DMS53 (cell line): ENCODE results near the gene OPCML.

Experiments
- DNase-seq: peaks from one replicate; lab custom pipeline; 2025; lab: John Stamatoyannopoulos, UW

Gene OPCML

GRCh38 chr11:133034929-133035328 lies 497.4 kb downstream of the OPCML start:
- no peak for DNase-seq

- DNase-seq: no peak
Observed at GRCh38 chr11:133029107-133029506, 503.2 kb downstream of the OPCML start.

DNA sequence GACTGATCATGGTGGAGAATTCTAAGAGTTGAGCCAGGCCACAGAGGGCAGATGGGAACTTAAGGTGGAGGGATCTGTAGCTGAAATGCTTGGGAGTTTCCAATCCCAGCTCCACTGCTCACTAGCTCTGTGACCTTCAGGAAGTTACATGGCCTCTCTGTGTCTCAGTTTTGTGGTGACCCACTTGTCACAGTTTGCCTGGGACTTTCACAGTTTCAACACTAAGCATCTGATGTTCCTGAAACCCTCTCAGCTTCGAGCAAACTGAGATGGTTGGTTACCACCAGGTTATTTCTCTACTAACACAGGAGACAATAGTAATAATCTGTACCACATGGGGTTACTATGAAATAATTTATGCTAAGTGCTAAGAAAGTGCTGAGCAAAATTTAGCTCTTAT lies 505.3 kb downstream of the OPCML start:
- DNase-seq: no peak

- no peak for DNase-seq
Observed at GRCh38 chr11:133024301-133024700, 508.0 kb downstream of the OPCML start.

GRCh38 chr11:133023232-133023631 lies 509.1 kb downstream of the OPCML start:
- DNase-seq: no peak

DNA sequence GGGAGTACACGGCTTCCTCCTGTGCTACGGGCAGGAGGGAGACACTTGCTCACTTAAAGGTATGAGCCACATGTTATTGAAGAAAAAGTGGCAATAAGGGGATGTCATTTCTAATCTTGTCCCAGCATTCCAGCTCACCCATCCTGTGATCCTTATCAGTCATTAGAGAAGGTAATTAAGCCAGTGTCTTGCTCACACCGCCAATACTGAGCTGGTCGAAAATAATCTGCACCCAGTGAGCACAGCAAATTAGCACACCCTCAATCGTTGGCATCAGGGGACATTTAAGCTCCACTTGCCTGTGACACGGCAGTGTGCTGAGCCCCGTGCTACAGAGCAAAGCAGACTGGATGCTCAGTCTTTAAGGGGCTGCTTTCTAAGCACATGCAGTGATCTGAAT lies 510.7 kb downstream of the OPCML start:
- no peak for DNase-seq

GRCh38 chr11:133020372-133020714 lies 512.0 kb downstream of the OPCML start:
- no peak for DNase-seq

- DNase-seq: no peak
Observed at GRCh38 chr11:133019545-133020371, 512.5 kb downstream of the OPCML start.

GRCh38 chr11:133015457-133015856 lies 516.8 kb downstream of the OPCML start:
- no peak for DNase-seq

- DNase-seq: no peak
Observed at GRCh38 chr11:133014337-133014736, 518.0 kb downstream of the OPCML start.

DNA sequence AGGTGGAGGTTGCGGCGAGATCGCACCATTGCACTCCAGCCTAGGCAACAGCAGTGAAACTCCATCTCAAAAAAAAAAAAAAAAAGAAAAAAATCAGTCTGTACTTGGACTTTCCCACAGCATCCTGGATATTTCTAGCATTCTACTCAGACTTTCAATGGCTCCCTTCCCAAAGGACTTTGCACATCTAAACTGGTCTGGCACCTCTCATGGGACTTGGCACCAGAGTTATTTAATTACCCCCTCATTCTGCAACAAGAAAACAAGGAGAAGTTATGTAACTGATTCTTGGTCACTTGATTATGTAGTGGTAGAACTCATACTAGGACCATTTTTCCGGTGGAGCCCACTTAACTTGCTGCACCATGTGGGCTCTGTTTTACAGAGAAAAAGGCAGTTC lies 519.5 kb downstream of the OPCML start:
- DNase-seq: no peak

GRCh38 chr11:133011604-133012003 lies 520.7 kb downstream of the OPCML start:
- DNase-seq: no peak

DNA sequence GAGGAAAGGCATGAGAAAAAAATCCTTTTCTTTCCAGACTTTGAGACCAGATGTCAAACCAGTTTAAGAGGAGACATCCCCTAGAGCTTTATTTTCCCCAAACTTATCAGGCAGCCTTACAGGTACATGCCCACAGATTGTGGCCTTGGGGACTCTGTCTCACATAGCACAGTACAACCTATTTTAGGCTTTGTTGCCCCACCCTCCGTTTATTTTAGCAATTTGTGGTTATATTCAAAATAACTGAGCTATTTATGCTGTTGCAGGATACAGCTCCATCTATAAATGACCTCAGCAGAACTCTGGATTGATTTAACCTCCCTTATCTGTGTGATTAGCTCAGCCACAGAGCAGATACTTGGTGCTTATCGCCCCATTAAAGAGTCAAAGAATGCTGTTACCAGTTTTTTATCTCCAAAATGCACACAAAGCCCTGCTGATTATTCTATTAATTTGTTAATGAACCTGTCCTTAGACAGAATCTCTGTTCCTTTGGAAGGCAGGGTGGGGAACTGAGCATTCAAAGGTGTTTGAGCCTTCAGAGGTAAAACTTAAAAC lies 525.2 kb downstream of the OPCML start:
- no peak for DNase-seq

DNA sequence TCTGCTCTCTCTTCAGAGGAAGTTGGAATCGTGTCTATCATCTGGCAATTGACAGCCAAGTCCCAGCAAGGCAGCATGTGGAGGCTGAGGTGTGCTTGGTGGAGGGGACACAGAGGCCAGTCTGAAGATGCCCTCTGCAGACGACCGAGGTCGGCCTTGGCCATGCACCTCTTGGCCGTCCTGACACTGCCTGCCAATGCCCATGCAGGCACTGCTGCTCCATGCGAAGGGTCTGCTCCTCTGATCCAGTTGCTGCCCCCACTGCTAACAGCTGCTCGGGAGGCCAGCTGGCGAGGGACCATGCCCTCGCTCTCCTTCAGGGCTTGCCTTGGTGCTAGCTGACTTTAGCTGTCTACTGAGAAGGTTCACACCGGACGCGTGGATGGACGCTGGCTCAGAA lies 527.9 kb downstream of the OPCML start:
- no peak for DNase-seq

DNA sequence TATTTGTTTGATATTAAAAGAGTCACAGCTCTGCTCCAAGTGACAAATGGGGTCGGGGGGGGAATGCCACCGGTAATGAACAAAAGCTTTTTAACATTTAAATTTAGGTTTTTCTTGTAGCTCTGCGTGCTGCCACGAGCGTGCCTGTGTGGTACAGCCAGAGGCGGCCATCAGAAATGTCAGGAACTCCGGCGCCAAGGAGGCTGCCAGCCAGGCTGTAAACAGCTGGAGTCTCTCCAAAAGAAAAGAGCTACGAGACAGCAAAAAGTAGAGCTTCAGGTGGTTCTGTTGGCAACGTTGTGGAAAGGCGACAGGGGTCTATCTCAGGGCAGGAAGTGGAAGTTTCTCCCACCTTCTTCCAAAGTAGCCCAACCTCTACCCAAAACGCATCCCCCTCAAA lies 532.8 kb downstream of the OPCML start:
- no peak for DNase-seq

DNA sequence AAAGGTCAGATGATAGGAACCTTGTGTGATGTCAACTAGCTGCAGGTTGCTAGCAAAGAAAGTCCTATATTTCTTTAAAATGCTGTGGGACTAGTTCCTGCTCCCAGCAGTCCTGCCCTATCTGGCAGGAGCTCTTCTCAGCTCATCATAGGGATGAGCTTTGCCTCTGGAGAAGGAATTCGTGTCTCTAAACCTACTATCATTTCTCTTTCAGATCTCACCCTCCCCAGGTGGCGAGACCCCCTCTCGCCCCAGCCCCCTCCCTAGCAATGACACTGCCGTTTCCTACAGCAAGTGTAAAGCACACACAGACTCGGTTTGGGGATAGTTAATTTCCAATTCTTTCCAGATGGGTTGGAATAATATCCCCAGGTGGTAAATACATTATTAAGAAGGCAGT lies 533.3 kb downstream of the OPCML start:
- DNase-seq: no peak

DNA sequence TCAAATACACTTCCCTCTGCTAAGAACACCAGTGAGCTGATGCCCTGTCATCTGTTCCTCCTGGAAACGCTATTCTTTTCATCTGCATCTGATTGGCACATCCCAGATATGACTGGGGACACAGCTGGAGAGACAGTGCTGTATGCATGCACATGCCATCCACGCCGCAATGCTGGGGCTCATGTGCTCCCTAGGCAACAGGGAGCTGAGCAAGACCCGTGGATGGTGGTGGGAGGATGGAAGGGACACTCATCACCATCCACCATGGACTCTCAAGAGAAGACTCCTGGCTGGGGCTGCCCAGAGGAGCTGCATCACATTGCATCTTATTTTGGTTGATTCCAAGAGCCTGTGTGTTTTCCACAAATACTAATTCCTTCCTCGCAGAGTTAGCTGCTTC lies 534.9 kb downstream of the OPCML start:
- DNase-seq: no peak

- no peak for DNase-seq
Observed at GRCh38 chr11:132994966-132995365, 537.3 kb downstream of the OPCML start.

DNA sequence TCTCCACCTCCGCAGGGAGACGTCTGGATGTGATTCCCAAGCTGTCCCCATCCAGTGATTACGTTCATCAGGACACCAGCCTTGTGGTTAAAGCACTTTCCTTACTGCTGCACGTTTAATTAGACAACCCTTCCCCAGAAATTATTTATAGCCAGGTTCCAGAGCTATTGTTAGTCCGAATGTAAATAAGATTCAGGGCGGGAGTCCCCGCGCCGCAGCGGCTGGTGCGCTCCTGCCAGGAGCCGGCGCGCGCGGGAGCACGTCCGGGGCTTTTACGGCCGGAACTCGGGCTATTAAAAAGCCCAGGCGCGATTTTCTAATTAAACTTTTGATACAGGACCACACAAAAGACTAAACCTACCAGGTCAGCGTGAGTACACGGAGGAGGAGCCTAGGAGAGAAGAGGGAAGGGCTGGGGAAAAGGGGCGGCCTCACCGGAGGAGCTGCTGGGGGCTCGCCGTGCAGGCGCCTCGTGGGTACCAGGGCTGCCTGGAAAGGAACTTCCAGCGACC lies 538.3 kb downstream of the OPCML start:
- DNase-seq: peak; percentile 36

DNA sequence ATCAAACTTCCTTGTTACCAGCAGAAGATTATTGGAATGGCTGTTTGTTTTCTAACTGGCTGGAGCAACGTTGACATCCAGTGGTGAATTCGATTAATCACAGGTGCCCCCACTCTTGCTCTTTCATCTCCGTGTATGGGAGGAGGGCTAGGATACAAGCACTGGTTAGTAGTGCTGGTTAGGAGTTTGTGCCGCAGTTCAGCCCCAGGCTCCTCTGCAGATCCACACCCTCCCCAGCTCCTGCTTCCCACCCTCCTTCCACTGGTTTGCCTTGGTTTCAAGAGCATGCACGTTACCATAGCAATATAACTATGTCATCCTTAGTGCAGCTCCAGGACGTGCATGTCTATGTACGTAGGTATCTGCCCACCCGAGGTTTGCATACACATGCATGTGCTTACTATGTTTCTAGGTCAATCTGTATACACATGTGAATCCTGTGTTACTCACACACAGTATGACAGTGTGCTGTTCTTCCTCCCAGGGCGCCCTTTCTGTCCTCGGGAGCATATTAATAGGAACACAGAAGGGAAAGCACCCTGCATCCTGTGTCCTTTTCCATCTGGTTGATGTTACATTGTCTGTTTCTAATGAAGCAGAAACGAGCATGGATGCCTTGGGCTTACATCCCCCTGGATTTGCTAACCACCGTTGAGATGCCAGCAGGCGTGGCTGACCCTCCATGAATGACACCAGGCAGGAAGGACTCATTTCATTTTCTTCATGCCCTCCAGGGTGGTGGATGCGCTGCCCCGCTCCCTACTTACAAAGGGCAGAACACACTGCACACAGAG lies 539.3 kb downstream of the OPCML start:
- peak; percentile 66 for DNase-seq

DNA sequence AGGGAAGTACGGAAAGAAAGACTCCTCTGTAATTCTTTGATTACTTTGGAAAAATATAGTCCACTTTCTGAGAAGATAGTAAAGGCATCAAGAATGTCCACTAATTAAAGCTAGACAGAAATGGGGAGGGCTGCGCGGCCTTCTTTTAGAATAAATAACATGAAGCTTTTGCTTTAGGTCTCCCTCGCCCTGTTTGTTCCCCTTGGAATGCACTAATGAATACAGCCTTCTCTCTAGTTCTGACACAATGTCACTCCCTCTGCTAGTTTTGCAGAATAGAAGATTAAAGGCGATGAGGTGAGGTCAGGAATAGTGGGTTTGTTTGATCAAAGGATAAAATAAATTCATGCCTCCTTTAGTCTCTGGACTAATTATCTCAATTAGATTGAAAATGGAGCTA lies 543.9 kb downstream of the OPCML start:
- no peak for DNase-seq

DNA sequence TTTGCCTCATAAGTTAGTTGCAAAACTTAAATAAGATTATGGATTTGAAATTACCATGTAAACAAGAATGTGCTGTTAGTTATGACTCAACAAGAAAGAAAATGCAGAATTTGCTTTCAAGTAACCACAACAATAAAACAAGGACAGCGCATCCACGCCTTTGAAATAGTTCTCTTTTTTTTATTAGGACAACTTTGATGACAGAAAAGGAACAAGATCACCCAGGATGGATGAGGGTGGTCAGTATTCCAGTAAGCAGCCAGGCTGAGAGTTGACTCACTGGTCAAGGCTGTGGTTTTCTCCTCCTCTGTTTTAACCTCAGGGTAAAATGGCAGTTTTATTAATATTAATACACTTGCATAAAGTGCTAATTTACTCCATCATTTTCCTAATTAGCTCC lies 544.4 kb downstream of the OPCML start:
- no peak for DNase-seq

GRCh38 chr11:132983641-132983978 lies 548.7 kb downstream of the OPCML start:
- no peak for DNase-seq
